CD4-positive, alpha-beta T cell treated with Interleukin-4 for 4 hours (primary cell): ENCODE data around the gene TENT5C.

Source experiments
- DNase-seq: peaks from one replicate; pipeline ENCODE4 v3.0.0-alpha.2; 2020

Gene TENT5C

GRCh38 chr1:117638141-117638540, 32.3 kb downstream of the TENT5C start:
- DNase-seq: no peak

- no peak for DNase-seq
Observed at GRCh38 chr1:117638759-117639158, 32.9 kb downstream of the TENT5C start.

DNA sequence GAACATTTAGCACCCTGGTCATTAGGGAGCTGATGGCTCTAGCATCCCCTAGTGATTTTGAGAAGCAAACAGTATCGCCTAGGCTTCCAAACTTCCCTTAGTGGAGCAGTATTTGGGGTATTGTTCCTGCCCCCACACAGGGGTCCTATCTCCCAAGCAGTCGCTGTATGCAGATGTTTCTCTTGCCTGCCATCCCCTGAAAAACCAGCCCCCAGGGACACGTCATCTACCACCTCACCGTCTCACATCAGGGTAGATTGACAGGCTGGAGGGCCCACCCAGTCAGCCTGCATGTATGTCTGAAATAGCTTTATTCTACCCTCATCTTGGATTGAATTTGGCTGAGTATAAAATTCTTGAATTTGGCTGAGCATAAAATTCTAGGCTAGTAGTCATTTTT, 33.9 kb downstream of the TENT5C start:
- no peak for DNase-seq

DNA sequence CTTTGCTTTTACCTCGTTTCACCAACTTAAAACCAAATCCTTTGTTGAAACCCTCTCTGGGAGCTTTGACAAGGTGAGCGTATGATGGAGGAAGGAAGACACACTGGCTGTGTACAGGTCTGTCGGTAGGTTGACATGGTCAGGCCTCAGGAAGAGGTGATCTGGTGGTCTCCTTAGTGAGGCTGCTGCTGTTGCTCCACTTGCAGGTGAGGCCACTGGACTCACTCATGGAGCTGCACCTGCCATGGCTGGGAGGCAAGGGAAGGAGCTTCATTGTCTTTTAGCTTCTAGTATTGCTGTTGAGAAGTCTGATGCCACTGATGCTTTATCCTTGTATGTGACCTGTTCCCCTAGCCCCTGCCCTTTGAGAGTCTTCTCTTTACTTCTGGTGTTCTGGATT, 35.7 kb downstream of the TENT5C start:
- DNase-seq: no peak

GRCh38 chr1:117642963-117643362, 37.1 kb downstream of the TENT5C start:
- no peak for DNase-seq

DNA sequence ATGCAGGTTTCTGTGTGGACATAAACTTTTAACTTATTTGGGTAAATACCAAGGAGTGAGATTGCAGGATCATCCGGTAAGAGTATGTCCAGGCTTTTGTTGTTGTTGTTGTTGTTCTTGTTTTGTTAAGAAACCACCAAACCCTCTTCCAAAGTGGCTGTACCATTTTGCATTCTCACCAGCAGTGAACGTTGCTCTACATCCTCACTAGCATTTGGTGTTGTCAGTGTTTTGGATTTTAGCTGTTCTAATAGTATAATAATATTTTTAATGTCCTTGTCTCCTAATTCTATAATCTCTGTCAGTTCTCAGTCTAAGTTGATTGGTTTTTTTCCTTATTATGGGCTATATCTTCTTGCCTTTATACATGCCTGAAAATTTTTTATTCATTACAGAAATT, 37.8 kb downstream of the TENT5C start:
- DNase-seq: no peak

DNA sequence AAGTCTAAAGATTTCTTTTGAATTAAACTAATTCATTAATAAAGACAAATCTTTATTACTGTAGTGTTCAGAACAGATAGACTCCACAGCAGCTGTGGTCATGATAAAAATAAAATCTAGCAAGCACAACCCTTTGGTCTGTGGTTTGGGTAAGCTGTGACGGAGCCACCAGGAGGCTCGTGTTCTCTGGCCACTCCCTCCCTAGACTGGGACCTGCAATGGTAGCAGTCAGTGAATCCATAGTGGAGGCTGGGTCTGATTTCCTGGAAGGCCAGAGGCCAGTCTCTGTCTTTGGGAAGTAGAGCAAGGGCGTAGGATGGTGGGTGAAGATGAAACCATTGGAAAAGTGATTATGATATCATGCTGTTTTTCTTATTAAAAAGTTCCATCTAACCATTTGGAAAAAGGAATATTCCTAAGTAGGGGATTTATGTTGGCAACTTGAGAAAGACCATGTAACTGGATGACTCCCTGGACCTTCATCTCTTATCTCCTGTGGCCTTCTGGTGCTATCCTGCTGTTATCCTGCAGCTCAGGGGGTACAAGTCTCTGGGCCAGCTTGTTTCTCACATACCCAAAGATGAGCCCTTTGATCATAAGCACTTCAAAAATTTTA, 39.0 kb downstream of the TENT5C start:
- DNase-seq: no peak

DNA sequence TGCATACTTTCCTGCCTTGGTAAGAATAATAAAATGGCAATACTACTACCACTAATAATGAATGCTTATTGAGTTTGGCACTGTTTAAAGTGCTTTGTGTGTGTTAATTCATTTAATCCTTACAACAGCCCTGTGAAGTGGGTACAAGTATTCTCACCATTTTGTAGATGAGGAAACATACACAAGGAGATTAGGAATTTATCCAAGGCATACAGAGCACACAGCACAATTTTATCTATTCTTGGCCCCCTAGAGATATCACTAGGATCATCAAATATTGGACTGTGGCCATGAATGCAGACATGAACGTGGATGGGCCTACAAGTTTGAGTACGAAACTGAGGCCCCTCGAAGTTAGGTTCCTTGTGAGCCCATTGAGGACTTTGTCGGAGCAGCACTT, 39.5 kb downstream of the TENT5C start:
- DNase-seq: no peak

GRCh38 chr1:117646007-117646811, 40.4 kb downstream of the TENT5C start:
- DNase-seq: no peak

DNA sequence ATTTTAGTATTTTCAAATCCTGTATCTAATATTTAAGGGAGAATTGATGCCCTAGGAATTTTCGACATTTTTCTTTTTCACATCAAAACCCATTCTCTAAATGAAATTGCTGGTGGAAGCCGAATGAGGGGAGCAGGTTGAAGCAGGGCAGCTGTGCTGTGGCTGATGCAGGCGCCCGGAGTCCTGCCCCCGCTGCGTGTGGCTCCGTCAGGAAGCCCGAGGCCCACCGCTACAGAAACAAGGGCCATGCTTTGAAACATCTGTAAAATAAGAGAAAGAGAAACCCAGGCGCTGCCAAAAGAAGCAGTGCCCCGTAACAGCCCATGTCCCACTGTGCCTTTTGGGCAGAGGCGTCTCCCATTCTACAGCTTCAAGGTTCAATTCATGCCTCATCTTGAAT, 41.1 kb downstream of the TENT5C start:
- no peak for DNase-seq

- no peak for DNase-seq
Observed at GRCh38 chr1:117648015-117648414, 42.2 kb downstream of the TENT5C start.

DNA sequence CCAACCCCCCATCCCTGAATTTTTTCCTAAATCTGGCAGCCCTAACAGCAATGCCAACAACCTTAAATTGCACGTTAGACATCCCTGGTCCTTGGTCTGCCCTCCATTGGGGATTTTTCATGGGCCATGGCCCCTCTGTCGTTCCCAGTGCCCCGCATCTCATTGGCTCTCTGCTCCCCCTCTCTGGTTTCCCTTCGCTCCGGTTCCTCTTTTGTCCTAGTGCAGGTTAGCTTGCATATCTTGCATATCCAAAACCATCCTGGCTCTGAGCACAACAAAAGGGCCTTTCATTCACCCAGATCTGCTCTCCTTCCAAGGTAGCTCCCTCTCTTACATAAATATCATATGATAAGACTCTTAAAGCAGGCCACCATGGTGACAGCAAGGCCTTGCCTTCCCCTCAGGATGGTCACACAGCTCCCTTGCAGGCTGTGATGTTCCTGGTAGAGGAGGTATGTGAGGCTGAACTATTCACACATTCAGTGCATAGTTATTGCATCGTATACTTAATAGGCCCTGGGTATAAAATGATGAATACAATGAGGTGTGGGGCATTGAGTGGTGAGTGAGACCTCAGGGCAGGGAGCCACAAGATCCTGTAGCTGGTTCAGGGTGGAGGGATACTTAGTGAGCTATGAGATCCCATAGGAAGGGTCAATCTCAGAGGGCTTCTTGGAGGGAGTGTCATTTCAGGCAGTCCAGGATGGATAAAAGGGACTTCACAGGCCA, 45.2 kb downstream of the TENT5C start:
- DNase-seq: no peak

DNA sequence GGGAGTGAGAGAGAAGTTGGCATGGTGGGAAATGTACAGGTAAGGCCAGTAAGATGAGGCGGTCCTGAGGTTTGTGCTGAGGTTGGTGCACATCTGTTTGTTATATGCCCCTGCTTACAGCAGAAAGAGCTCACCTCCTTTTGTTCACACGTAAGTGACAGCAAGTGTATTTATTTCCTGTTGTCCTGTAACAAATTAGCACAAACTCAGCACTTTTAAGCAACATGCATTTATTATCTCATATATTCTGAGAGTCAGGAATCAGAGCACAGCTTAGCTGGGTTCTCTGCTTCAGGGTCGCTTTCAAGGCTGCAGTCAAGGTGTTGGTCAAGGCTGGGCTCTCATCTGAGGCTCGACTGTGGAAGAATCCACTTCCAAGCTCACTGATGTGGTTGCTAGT, 45.8 kb downstream of the TENT5C start:
- no peak for DNase-seq

DNA sequence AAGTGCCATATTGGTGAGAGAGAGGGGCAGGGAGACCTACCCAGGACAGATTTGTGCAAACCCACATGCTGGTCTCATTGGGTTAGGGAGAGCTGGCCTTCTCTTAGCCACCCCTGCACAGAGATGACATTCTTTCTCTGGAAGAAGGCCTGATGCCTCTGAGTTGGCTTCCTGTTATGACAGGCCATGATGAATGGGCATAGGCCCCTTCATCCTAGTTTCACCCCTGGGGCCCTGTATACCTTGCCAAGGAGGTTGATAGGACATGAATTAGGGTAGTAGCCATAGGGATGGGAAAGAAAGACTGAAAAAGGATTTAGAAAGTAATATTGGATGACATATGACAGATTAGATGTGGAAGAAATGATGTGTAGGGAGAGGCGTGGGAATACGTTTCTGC, 46.6 kb downstream of the TENT5C start:
- no peak for DNase-seq

DNA sequence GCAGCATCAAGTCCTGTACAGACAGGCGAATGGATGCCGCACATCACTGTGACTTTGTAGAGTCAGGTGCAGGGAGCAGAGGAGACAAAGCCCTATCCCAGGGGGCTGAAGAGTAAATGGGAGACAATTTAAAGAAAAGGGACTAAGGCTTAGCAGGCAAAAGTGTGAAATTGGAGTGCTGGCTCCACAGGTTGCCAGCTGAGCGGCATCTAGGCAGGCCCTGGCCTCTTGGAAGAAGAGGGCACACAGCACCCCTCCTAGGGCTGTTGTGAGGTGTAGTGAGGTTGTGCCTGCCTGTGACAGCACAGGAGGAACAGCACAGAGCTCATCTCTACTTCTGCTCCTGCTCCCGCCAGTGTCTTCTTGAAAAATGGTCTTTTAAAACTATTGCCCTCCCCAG, 47.3 kb downstream of the TENT5C start:
- DNase-seq: no peak

GRCh38 chr1:117653732-117654492, 48.1 kb downstream of the TENT5C start:
- no peak for DNase-seq

DNA sequence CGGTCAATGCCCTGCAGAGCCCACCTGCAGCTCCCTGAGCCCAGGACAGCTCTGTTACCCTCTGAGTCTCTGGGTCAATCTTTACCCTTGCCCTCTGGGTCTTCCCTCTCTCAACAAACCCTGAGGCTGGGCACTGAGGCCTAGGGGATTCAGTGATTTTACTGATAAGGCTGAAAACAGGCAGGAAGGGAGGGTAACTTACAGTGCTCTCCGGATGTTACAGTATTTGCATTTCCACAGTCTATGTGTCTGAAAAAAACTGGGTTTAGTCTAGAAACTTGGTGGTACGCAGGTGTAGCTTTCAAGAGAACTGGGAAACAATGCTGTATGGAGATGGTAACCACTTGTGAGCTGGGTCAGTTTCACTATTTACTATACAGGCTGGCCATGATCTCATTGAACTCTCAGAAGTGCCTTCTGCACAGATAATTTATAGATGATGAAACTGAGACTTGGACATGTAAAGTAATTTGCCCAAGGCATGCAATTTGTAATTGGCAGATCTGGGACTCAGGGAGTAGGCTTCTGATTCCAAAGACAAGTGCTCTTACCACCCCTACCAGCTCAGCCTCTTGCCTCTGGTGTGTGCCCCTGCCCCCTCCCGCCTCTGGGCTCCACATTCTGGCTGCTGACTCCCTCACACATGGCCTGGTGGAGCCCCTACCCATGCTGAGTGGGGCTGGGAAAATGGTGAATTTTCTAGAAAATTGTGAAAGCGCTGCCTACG, 48.8 kb downstream of the TENT5C start:
- DNase-seq: no peak

- DNase-seq: no peak
Observed at GRCh38 chr1:117655220-117655577, 49.4 kb downstream of the TENT5C start.

DNA sequence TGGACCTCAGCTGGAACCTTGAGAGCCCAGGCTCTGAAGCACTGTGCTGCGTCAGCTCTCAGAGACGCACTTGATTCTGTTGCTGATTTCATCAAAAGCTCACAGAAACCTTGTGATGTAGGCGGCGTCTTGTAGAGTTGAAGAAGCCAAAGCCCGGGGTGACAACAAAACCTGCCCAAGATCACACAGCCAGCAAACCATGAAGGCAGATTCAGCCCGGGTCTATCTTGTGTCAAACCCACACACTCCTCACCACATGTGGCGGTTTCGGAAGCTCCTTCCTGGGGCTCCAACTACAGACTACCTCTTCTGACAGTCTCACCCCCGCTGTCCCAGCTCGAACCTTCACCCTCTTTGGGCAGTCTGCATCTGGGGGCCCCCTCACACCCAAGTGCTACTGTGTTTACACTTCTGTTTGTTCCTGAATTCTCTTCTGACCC, 50.4 kb downstream of the TENT5C start:
- DNase-seq: peak; percentile 84

DNA sequence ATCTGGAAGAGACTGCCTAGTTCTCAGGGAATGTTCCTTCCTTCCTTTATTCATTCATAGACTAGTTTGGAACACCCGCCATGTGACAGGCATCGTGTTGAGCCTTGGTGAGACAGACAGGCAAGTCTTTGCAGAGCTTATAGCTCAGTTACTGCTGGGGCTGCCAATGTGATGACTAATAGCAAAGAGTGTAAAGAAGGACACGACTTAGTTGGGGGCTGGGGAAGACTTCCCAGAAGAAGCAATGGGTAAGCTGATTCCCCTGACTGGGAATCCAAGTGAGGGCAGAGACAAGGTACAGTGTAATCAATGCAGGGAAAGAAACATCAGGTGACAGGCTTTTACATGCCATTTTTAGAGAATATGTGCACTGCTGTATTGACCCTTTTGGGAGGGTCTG, 51.2 kb downstream of the TENT5C start:
- no peak for DNase-seq

DNA sequence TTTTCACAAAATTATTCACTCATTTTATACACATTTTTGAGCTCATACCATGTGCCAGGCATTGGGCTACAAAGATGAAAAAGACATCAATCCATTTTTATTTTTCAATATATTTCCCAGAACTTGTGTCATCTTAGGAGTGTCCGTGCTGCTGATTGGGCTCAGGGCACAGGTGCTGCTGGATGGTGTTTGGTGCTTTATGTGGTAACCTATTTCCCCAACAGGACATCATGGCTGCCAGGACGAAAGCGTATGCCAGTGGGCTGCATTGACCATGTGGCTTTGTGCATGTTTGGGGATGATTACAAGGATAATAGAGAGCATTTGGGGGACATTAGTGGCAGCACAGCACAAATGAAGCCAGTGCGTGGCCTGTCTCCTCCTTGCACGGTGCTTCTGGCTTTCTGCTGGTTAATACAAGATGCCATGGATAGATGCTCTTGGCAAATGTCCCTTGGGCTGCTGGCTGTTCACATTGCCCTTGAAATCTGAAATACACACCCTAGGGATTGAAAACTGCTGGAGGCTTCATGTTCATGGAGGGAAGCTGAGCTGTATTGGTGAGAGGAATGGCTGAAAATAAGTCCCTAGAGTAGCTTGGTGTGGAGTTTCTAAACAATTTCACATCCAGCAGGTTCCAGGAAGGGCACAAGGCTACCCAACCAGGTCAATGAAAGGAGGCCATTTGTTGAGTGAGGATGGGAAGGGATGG, 52.3 kb downstream of the TENT5C start:
- DNase-seq: no peak

DNA sequence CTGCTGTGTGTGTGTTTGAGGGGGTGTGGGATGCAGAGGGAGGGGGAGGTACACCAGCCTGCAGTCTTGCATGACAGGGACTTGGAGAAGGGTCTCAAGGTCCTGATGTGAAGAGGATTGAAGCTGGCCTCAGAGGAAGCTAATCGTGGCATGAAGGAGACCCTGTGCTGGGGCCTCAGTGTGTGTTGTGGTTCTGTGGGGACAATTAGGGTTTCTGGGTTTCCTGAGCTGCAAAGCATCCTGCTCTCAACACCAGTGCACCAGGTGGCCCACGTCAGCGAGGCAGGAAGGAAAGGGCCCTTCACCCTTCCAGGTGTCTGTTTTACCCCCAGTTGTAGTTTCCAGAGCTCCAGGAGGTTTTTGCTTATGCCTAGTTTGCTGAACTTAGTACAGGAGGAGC, 52.8 kb downstream of the TENT5C start:
- peak; percentile 70 for DNase-seq
